Measurements from ENCODE around the gene AGR2. TPM values are rescaled to one million over a fixed set of nuclear protein-coding genes. Genes with fewer than 3 reads are reported as not detected.

Gene AGR2
- total RNA-seq, 1 experiment from 2014 or later: 378 TPM

- BruUV-seq (replicated peaks): no TSS peak
- intact Hi-C loops (cut with micrococcal nuclease; ENCODE audit: unreplicated experiment): no loop called here
- Mint-ChIP-seq H3K36me3 (ENCODE audit: insufficient read depth, unreplicated experiment) (no peaks in the 10 kb centered on the region), H3K27me3 (ENCODE audit: unreplicated experiment) (no peaks in the 10 kb centered on the region), H3K9me3 (ENCODE audit: low read depth, unreplicated experiment) (peaks cover 6% of the 10 kb centered on the region), H3K4me1 (ENCODE audit: low read depth, unreplicated experiment) (peaks cover 31% of the 10 kb centered on the region), H3K4me3 (ENCODE audit: low read depth, unreplicated experiment) (no peak overlapping the region), H3K27ac (ENCODE audit: unreplicated experiment) (no peak overlapping the region)
- no peak for TF ChIP-seq CTCF (IDR thresholded peaks at IDR 0.05; ENCODE audit: unreplicated experiment)
- no peak for DNase-seq
- CTCF ChIA-PET: no interaction called here
These were observed 36.9 kb upstream of the AGR2 start for GRCh38 chr7:16841681-16842080.

DNA sequence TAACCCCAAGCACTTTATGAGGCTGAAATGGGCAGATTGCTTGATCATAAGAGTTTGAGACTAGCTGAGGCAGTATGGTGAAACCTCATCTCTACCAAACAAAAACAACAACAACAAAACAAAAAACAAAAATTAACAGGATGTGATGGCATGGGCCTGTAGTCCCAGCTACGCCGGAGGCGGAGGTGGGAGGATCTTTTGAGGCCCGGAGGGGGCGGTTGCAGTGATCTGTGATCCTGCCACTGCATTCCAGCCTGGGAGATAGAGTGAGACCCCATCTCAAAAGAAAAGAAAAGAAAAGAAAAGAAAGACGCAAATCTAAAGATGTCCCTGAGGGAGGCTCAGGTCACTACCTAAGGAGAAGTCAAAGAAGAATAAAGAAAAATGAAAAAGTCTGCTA is 35.3 kb upstream of the AGR2 start:
- no peak for DNase-seq
- CTCF ChIA-PET: interaction anchor here (1.2 to 1.3 kb wide), 2 partner anchors 16 to 28 kb away, joined by 3 read pairs; no protein-coding TSS in a partner anchor
- Mint-ChIP-seq H3K9me3 (ENCODE audit: low read depth, unreplicated experiment) (peaks cover 5% of the 10 kb centered on the region), H3K4me3 (ENCODE audit: low read depth, unreplicated experiment) (no peak overlapping the region), H3K36me3 (ENCODE audit: insufficient read depth, unreplicated experiment) (no peaks in the 10 kb centered on the region), H3K4me1 (ENCODE audit: low read depth, unreplicated experiment) (peaks cover 15% of the 10 kb centered on the region), H3K27ac (ENCODE audit: unreplicated experiment) (no peak overlapping the region), H3K27me3 (ENCODE audit: unreplicated experiment) (no peaks in the 10 kb centered on the region)
- intact Hi-C loops (cut with micrococcal nuclease; ENCODE audit: unreplicated experiment): no loop called here
- BruUV-seq (replicated peaks): no TSS peak
- no peak for TF ChIP-seq CTCF (IDR thresholded peaks at IDR 0.05; ENCODE audit: unreplicated experiment)

GRCh38 chr7:16839646-16840045 is 34.8 kb upstream of the AGR2 start:
- TF ChIP-seq CTCF (IDR thresholded peaks at IDR 0.05; ENCODE audit: unreplicated experiment): no peak
- DNase-seq: no peak
- H3K27me3 Mint-ChIP-seq (ENCODE audit: unreplicated experiment): no peaks in the 10 kb centered on the region
- intact Hi-C loops (cut with micrococcal nuclease; ENCODE audit: unreplicated experiment): no loop called here
- H3K9me3 Mint-ChIP-seq (ENCODE audit: low read depth, unreplicated experiment): peaks cover 5% of the 10 kb centered on the region
- CTCF ChIA-PET: interaction anchor here (0.6 to 1.3 kb wide), 4 partner anchors 15 to 1763 kb away, joined by 3 to 4 read pairs (median 4); no protein-coding TSS in a partner anchor
- no peak overlapping the region for H3K27ac Mint-ChIP-seq (ENCODE audit: unreplicated experiment)
- H3K4me1 Mint-ChIP-seq (ENCODE audit: low read depth, unreplicated experiment): peaks cover 15% of the 10 kb centered on the region
- no TSS peak for BruUV-seq (replicated peaks)
- no peak overlapping the region for H3K4me3 Mint-ChIP-seq (ENCODE audit: low read depth, unreplicated experiment)
- no peaks in the 10 kb centered on the region for H3K36me3 Mint-ChIP-seq (ENCODE audit: insufficient read depth, unreplicated experiment)

GRCh38 chr7:16838891-16839290 is 34.1 kb upstream of the AGR2 start:
- intact Hi-C loops (cut with micrococcal nuclease; ENCODE audit: unreplicated experiment): no loop called here
- CTCF ChIA-PET: interaction anchor here (0.6 to 1.3 kb wide), 6 partner anchors 8 to 180 kb away, joined by 3 to 5 read pairs (median 4); no protein-coding TSS in a partner anchor
- no peak for DNase-seq
- no peak overlapping the region for H3K4me3 Mint-ChIP-seq (ENCODE audit: low read depth, unreplicated experiment)
- peaks cover 15% of the 10 kb centered on the region for H3K4me1 Mint-ChIP-seq (ENCODE audit: low read depth, unreplicated experiment)
- H3K36me3 Mint-ChIP-seq (ENCODE audit: insufficient read depth, unreplicated experiment): no peaks in the 10 kb centered on the region
- TF ChIP-seq CTCF (IDR thresholded peaks at IDR 0.05; ENCODE audit: unreplicated experiment): no peak
- H3K27ac Mint-ChIP-seq (ENCODE audit: unreplicated experiment): no peak overlapping the region
- peaks cover 3% of the 10 kb centered on the region for H3K9me3 Mint-ChIP-seq (ENCODE audit: low read depth, unreplicated experiment)
- no peaks in the 10 kb centered on the region for H3K27me3 Mint-ChIP-seq (ENCODE audit: unreplicated experiment)
- BruUV-seq (replicated peaks): no TSS peak
